Thyroid gland (tissue), 4 donors: ENCODE data around the gene PDE8B.

Source experiments
- POLR2A ChIP-seq, 2 donors: fragments of 450-650 bp; IDR thresholded peaks; one replicate each; pipeline ENCODE4 v1.6.1; 2017; ENCODE audit warnings: antibody characterized with exemption in 2 of 2, mild to moderate bottlenecking in 2 of 2, moderate library complexity in 1 of 2
- TF ChIP-seq, protein P1 (sequence below), 6 experiments: fragments of 200-600 bp in 3 of 6; fragments of 450-650 bp in 3 of 6; sonication (generic) in 3 of 6; IDR thresholded peaks; one replicate each; pipeline ENCODE4 v1.5.1; 2016 to 2019; ENCODE audit warnings: antibody characterized with exemption in 6 of 6, mild to moderate bottlenecking in 2 of 6, inconsistent platforms in 1 of 6, moderate library complexity in 1 of 6

GRCh38 chr5:77454123-77454522 is 243.6 kb downstream of the PDE8B start:
- TF ChIP-seq, protein P1, sequence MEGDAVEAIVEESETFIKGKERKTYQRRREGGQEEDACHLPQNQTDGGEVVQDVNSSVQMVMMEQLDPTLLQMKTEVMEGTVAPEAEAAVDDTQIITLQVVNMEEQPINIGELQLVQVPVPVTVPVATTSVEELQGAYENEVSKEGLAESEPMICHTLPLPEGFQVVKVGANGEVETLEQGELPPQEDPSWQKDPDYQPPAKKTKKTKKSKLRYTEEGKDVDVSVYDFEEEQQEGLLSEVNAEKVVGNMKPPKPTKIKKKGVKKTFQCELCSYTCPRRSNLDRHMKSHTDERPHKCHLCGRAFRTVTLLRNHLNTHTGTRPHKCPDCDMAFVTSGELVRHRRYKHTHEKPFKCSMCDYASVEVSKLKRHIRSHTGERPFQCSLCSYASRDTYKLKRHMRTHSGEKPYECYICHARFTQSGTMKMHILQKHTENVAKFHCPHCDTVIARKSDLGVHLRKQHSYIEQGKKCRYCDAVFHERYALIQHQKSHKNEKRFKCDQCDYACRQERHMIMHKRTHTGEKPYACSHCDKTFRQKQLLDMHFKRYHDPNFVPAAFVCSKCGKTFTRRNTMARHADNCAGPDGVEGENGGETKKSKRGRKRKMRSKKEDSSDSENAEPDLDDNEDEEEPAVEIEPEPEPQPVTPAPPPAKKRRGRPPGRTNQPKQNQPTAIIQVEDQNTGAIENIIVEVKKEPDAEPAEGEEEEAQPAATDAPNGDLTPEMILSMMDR (IDR thresholded peaks at IDR 0.05): no peak
- TF ChIP-seq POLR2A (IDR thresholded peaks at IDR 0.05): no peak
